ENCODE results near the gene KCNJ9.

DNA sequence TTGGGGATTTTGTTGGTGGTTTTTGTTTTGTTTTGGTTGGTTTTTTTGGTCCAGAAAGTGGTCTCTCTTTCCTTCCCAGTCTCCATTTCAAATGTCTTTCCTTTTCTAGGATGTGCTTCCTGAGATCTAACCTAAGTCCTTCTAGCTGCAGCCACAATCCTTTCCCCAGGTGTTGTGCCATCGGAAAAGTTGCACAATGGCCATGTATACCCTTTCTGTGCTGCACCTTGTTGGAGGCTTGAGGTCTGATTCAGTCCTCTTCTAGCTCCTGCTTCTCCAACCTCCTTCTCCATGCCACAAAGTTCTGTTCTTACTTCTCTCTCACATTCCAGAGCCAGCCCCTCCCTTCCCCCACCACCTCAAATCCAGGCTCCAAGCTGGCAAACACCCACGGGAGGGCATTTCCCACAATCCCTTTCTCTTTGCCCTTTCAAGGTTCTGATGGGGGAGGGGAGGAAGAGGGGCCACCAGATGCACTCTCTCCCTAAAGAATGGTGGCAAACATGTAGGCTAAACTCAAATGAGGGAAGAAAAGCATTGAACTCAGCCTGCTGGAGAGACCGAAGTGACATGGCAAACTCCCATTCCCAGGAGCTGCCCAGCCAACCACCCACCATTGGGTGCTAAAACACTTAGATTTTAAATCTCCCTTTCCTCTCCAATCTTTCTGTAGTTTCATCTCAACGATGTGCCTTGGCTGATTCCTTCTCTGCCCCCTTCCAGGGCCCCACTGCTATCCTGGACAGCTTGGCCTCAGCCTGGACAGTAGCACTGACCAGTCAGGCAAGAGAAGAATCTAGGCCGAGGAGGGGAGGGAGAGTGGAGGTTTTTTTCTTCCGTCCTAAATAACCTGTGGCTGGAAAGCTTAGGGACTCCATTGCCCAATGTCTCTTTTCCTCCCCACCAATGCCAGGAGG lies 14.3 kb upstream of the KCNJ9 start:
- TF ChIP-seq, protein P1, sequence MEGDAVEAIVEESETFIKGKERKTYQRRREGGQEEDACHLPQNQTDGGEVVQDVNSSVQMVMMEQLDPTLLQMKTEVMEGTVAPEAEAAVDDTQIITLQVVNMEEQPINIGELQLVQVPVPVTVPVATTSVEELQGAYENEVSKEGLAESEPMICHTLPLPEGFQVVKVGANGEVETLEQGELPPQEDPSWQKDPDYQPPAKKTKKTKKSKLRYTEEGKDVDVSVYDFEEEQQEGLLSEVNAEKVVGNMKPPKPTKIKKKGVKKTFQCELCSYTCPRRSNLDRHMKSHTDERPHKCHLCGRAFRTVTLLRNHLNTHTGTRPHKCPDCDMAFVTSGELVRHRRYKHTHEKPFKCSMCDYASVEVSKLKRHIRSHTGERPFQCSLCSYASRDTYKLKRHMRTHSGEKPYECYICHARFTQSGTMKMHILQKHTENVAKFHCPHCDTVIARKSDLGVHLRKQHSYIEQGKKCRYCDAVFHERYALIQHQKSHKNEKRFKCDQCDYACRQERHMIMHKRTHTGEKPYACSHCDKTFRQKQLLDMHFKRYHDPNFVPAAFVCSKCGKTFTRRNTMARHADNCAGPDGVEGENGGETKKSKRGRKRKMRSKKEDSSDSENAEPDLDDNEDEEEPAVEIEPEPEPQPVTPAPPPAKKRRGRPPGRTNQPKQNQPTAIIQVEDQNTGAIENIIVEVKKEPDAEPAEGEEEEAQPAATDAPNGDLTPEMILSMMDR (IDR thresholded peaks at IDR 0.05), result no peak
- no peak for TF ChIP-seq POLR2A (IDR thresholded peaks at IDR 0.05)
